Measurements from ENCODE around the gene RPS6KA5.

Gene RPS6KA5

DNA sequence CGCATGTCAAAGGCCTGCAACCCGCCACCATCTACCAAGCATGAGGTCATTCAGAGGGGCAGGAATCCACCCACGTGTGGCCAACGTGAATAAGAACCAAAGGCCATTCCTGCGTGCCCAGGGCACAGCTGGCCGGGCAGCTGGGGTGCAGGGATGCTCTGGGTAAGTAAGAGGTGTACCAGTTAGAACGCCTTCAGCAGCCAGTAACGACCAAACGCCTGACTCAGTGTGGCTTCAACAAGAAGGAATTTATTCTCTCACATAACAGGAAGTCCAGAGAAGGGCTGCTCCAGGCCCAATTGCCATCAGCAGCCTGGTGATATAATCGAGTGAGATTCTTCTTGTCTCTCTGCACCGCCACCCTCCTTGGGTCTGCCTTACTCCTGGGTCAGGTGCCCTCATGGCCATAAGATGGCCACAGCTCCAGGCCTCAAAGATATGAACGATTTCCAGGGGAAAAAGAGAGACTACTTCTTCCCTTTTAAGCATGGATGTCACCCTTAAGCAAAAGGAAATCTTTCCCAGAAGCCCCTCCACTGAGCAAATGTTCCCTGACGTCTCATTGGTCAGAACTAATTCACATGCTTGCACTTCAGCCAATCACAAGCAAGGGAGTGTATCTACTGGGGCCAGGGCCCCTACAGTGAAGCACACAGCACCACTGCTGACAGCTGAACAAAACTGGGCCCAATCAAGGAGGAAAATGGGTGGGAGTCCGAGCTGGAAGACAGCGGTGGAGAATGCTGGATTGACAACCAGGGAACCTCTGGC, 251.5 kb downstream of the RPS6KA5 start:
- DNase-seq (ENCODE audit: low read depth) = peak; percentile 26
- TF ChIP-seq, protein P1, sequence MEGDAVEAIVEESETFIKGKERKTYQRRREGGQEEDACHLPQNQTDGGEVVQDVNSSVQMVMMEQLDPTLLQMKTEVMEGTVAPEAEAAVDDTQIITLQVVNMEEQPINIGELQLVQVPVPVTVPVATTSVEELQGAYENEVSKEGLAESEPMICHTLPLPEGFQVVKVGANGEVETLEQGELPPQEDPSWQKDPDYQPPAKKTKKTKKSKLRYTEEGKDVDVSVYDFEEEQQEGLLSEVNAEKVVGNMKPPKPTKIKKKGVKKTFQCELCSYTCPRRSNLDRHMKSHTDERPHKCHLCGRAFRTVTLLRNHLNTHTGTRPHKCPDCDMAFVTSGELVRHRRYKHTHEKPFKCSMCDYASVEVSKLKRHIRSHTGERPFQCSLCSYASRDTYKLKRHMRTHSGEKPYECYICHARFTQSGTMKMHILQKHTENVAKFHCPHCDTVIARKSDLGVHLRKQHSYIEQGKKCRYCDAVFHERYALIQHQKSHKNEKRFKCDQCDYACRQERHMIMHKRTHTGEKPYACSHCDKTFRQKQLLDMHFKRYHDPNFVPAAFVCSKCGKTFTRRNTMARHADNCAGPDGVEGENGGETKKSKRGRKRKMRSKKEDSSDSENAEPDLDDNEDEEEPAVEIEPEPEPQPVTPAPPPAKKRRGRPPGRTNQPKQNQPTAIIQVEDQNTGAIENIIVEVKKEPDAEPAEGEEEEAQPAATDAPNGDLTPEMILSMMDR (IDR thresholded peaks at IDR 0.05; ENCODE audit: insufficient read depth, low read depth, low read length, missing control alignments) = no peak

DNA sequence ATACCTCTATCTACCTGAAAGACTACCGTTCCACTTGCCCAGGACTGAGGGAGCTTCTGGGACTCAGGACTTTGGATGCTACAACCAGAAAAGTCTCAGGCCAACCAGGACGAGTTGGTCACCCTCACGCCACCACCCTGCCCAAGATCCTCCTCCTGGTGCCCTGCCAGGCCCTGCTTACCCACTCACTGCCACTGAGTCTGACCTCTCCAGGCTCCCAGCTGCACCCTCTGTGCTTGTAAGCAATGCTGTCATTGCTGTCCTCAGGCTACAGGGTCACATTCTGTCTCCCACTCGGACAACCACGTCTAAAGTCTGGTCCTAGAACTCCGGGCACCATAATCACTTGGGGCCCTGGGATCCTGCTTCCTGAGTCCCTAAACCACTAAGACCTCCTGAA, 253.4 kb downstream of the RPS6KA5 start:
- DNase-seq (ENCODE audit: low read depth) = no peak
- TF ChIP-seq, protein P1 (IDR thresholded peaks at IDR 0.05; ENCODE audit: insufficient read depth, low read depth, low read length, missing control alignments) = no peak

More for the DNA sequence above, 251.5 kb downstream of the RPS6KA5 start:
- H3K4me3 ChIP-seq (ENCODE audit: low read length) = no peak overlapping the region

DNA sequence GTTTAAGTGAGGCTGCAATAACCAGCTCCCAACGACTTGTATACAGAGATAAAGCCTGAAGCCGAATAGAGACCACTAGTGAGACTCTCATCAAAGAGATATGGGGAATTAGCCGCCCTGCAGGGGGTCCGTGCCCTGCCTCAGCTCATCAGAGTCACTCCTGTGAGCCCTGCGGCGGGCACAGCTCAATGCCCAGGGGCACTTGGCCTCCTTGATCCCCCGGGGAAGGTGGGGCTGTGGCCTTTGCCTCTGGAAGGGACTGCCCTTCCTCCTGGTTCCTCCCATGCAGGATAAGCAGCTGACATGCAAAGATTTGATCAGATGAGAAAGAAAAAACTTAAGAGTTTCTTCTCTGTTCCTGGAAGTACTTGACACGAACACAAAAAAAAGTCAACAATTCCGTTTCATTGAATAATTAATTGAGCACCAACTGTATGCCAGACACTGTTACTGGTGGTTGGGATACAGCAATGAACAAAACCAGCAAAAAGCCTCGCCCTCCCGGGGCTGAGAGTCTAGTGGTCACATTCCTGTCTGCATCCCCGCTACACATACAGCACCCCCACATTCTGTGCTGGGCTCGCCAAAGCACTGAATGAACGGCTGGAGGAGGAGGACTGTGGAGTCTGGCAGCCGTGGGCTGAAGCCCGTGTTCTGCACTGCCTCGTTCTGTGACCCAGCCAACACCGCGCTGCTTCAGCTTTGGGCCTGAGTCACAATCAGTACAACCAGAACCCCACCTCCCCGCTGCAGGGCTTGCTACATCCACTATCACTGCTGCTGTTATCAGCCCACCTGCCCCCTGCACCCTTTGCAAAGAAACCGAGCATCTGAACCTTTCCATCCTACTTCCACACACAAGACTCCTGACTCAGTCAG, 254.5 kb downstream of the RPS6KA5 start:
- TF ChIP-seq, protein P1 (IDR thresholded peaks at IDR 0.05; ENCODE audit: insufficient read depth, low read depth, low read length, missing control alignments) = no peak
- no peak for DNase-seq (ENCODE audit: low read depth)
- H3K4me3 ChIP-seq (ENCODE audit: low read length) = no peak overlapping the region

More for the DNA sequence above, 253.4 kb downstream of the RPS6KA5 start:
- no peak overlapping the region for H3K4me3 ChIP-seq (ENCODE audit: low read length)

DNA sequence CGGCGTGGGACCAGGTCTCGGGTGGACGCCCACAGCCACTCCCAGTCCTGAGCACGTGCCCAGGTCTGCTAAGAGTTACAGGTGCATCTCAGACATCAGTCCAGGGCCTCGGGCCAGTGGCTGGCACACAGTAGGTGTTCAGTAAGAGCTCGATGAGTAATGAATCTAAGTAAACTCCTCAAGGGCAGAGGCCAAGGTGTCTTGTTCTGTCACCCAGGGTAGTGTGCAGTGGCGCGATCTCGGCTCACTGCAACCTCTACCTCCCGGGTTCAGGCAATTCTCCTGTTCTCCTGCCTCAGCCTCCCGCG, 255.4 kb downstream of the RPS6KA5 start:
- no peak for DNase-seq (ENCODE audit: low read depth)
- TF ChIP-seq, protein P1 (IDR thresholded peaks at IDR 0.05; ENCODE audit: insufficient read depth, low read depth, low read length, missing control alignments) = no peak

GRCh38 chr14:90804292-90805083, 256.0 kb downstream of the RPS6KA5 start:
- TF ChIP-seq, protein P1 (IDR thresholded peaks at IDR 0.05; ENCODE audit: insufficient read depth, low read depth, low read length, missing control alignments) = no peak
- H3K4me3 ChIP-seq (ENCODE audit: low read length) = no peak overlapping the region
- DNase-seq (ENCODE audit: low read depth) = no peak

More for the DNA sequence above, 255.4 kb downstream of the RPS6KA5 start:
- no peak overlapping the region for H3K4me3 ChIP-seq (ENCODE audit: low read length)

DNA sequence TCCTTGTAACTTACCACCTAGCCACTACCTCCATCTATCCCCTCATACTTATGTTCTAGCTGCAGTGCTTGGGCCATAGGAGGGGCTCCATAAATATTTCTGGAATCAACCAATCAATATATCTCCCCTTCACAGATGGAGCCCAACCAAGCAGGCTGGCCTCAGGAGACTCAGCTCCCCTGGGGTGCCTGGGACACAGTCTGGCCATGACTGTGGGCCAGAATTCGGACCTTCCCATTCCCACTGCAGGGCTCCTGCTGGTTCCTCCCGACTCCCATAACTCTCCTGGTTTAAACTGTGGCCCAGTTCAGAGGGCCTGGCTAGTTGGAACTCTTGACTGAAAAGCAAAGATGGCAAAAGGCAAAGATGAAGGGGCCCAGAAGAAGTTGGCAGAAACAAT, 257.2 kb downstream of the RPS6KA5 start:
- TF ChIP-seq, protein P1 (IDR thresholded peaks at IDR 0.05; ENCODE audit: insufficient read depth, low read depth, low read length, missing control alignments) = no peak
- DNase-seq (ENCODE audit: low read depth) = no peak
- no peak overlapping the region for H3K4me3 ChIP-seq (ENCODE audit: low read length)
